ENCODE measurements around the gene ODAD2.

DNA sequence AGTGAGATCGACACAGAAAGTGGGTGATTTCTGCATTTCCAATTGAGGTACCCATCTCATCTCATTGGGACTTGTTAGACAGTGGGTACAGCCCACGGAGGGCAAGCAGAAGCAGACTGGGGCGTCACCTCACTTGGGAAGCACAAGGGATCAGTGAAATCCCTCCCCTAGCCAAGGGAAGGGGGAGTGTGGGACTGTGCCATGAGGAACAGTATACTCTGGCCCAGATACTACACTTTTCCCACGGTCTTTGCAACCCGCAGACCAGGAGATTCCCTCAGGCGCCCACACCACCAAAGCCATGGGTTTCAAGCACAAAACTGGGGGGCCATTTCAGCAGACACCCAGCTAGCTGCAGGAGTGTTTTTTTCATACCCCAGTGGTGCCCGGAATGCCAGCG lies 99.8 kb downstream of the ODAD2 start:
- TF ChIP-seq, protein P1, sequence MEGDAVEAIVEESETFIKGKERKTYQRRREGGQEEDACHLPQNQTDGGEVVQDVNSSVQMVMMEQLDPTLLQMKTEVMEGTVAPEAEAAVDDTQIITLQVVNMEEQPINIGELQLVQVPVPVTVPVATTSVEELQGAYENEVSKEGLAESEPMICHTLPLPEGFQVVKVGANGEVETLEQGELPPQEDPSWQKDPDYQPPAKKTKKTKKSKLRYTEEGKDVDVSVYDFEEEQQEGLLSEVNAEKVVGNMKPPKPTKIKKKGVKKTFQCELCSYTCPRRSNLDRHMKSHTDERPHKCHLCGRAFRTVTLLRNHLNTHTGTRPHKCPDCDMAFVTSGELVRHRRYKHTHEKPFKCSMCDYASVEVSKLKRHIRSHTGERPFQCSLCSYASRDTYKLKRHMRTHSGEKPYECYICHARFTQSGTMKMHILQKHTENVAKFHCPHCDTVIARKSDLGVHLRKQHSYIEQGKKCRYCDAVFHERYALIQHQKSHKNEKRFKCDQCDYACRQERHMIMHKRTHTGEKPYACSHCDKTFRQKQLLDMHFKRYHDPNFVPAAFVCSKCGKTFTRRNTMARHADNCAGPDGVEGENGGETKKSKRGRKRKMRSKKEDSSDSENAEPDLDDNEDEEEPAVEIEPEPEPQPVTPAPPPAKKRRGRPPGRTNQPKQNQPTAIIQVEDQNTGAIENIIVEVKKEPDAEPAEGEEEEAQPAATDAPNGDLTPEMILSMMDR (tag by site-specific recombination; IDR thresholded peaks at IDR 0.05) = no peak
- TF ChIP-seq ZNF670 (tag by site-specific recombination; IDR thresholded peaks at IDR 0.05; ENCODE audit: low read depth) = no peak
- TF ChIP-seq, protein P2, sequence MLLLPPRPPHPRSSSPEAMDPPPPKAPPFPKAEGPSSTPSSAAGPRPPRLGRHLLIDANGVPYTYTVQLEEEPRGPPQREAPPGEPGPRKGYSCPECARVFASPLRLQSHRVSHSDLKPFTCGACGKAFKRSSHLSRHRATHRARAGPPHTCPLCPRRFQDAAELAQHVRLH (tag by site-specific recombination; IDR thresholded peaks at IDR 0.05) = no peak
- TF ChIP-seq, protein P3, sequence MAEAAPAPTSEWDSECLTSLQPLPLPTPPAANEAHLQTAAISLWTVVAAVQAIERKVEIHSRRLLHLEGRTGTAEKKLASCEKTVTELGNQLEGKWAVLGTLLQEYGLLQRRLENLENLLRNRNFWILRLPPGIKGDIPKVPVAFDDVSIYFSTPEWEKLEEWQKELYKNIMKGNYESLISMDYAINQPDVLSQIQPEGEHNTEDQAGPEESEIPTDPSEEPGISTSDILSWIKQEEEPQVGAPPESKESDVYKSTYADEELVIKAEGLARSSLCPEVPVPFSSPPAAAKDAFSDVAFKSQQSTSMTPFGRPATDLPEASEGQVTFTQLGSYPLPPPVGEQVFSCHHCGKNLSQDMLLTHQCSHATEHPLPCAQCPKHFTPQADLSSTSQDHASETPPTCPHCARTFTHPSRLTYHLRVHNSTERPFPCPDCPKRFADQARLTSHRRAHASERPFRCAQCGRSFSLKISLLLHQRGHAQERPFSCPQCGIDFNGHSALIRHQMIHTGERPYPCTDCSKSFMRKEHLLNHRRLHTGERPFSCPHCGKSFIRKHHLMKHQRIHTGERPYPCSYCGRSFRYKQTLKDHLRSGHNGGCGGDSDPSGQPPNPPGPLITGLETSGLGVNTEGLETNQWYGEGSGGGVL (tag by site-specific recombination; IDR thresholded peaks at IDR 0.05) = no peak
- no peak for TF ChIP-seq ZNF501 (tag by site-specific recombination; IDR thresholded peaks at IDR 0.05)
- TF ChIP-seq ZNF423 (tag by site-specific recombination; IDR thresholded peaks at IDR 0.05) = no peak

All from HEK293 (cell line).